ENCODE results near the gene FCSK.

The FCSK gene

GRCh38 chr16:70453892-70454221 lies 538 bp upstream of the FCSK start:
- DNase-seq (ENCODE audit: insufficient read length, low spot score) (no peak), FAIRE-seq (peak; percentile 73)
- TF ChIP-seq POLR2A (IDR thresholded peaks at IDR 0.05; ENCODE audit: low read depth, low read length) = no peak

GRCh38 chr16:70455910-70456309 lies 1.5 kb downstream of the FCSK start:
- FAIRE-seq (no peak), DNase-seq (ENCODE audit: insufficient read length, low spot score) (no peak)
- TF ChIP-seq POLR2A (IDR thresholded peaks at IDR 0.05; ENCODE audit: low read depth, low read length) = no peak

- TF ChIP-seq POLR2A (IDR thresholded peaks at IDR 0.05; ENCODE audit: low read depth, low read length) = no peak
- DNase-seq (ENCODE audit: insufficient read length, low spot score) (no peak), FAIRE-seq (no peak)
Measured at GRCh38 chr16:70457446-70458166, 3.2 kb downstream of the FCSK start.

DNA sequence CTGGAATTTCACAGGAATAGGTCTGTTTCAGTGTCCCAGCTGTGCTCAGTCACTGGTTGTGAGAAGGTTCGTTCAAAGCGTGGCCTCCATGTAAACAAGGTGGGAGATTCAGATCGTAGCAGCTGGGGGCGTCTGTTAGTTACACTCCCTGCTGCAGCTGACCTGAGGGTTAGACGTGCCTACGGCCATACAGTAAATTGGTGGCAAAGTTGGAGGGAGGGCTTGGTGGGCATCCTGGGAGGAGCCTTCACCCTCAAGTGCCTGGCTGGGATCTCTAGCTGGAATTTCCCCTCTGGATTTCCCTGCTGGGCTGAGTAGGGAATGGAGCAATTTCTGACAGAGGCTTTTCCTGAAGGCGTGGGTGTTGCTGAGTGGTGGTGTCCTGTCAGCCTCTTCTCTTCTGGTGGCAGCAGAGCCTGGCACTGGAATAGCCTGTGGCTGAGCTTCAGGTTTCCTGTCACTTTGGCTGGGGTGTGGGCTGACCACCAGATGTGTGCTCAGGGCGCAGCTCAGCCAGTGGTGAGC lies 6.4 kb downstream of the FCSK start:
- no peak for TF ChIP-seq POLR2A (IDR thresholded peaks at IDR 0.05; ENCODE audit: low read depth, low read length)
- no peak for DNase-seq (ENCODE audit: insufficient read length, low spot score)
- no peak for FAIRE-seq

DNA sequence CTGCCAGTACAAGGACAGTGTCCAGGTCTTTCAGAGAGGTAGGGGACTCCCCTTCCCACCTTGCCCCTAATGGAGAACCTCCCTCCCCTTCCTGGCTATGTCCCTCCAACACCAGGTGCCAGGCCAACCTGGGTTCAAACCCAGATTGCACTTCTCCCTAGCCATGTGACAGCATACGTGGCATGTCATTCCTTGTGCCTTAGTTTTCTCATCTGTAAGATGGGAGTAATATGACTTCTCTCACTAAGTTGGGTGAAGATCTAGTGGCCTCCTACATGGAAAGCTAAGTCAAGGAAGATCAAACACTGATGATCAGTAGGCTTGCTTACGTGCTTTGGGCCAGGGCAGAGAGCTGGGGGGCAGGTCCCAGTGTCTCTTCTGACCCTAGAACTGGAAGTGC lies 8.8 kb downstream of the FCSK start:
- FAIRE-seq = no peak
- no peak for TF ChIP-seq POLR2A (IDR thresholded peaks at IDR 0.05; ENCODE audit: low read depth, low read length)
- no peak for DNase-seq (ENCODE audit: insufficient read length, low spot score)

GRCh38 chr16:70465999-70466804 lies 11.8 kb downstream of the FCSK start:
- FAIRE-seq (no peak), DNase-seq (ENCODE audit: insufficient read length, low spot score) (no peak)
- TF ChIP-seq POLR2A (IDR thresholded peaks at IDR 0.05; ENCODE audit: low read depth, low read length) = no peak

GRCh38 chr16:70466805-70467076 lies 12.3 kb downstream of the FCSK start:
- DNase-seq (ENCODE audit: insufficient read length, low spot score) (no peak), FAIRE-seq (no peak)
- no peak for TF ChIP-seq POLR2A (IDR thresholded peaks at IDR 0.05; ENCODE audit: low read depth, low read length)

GRCh38 chr16:70467113-70467512 lies 12.7 kb downstream of the FCSK start:
- DNase-seq (ENCODE audit: insufficient read length, low spot score) (no peak), FAIRE-seq (no peak)
- TF ChIP-seq POLR2A (IDR thresholded peaks at IDR 0.05; ENCODE audit: low read depth, low read length) = no peak

- TF ChIP-seq POLR2A (IDR thresholded peaks at IDR 0.05; ENCODE audit: low read depth, low read length) = no peak
- no peak for FAIRE-seq
Measured at GRCh38 chr16:70467608-70468007, 13.2 kb downstream of the FCSK start.

GRCh38 chr16:70468776-70469525 lies 14.6 kb downstream of the FCSK start:
- TF ChIP-seq POLR2A (IDR thresholded peaks at IDR 0.05; ENCODE audit: low read depth, low read length) = no peak
- FAIRE-seq (no peak), DNase-seq (ENCODE audit: insufficient read length, low spot score) (no peak)

More at GRCh38 chr16:70467608-70468007, 13.2 kb downstream of the FCSK start:
- no peak for DNase-seq (ENCODE audit: insufficient read length, low spot score)

DNA sequence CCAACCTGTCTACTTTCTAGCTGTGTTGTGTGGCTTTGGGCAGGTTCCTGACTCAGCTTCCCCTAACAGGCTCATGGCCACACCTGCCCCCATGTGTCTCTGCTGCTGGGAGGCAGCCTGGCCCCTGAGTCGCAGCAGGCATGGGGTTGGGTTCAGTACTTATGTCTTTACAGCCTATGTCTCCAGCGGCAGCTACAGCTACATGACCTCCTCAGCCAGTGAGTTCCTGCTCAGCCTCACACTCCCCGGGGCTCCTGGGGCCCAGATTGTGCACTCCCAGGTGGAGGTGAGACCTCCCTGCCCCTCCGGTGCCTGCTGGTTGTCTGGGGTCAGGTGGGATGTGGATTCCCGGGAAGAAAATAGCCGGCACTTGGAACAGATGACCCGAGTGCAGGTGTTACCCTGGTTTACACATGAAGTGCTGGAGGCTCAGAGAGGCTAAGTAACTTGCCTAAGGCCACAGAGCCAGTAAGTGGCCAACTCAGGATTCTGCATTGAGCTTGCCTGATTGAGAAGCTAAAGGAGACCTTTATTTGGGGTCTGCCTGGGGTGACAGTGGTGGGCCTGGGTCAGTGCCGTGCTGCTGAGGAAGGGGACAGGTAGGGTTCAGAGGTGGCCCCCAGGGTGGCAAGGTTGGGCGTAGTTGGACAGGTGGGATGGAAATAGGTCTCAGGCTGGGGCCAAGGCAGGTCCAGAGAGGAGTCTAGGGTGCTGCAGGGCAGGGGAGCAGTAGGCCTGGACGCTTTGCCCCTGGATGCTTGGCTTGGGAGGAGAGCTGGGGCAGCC lies 15.9 kb downstream of the FCSK start:
- FAIRE-seq = no peak
- no peak for TF ChIP-seq POLR2A (IDR thresholded peaks at IDR 0.05; ENCODE audit: low read depth, low read length)
- DNase-seq (ENCODE audit: insufficient read length, low spot score) = no peak

DNA sequence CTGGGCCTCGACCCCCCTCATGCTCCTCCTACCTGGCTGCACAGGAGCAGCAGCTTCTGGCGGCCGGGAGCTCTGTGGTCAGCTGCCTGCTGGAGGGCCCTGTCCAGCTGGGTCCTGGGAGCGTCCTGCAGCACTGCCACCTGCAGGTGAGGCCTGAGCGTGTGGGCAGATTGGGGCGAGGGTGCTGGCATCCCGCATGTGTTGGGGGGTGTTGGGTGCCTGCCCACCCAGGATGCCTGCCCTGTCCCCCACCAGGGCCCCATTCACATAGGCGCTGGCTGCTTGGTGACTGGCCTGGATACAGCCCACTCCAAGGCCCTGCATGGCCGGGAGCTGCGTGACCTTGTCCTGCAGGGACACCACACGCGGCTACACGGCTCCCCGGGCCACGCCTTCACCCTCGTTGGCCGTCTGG lies 16.5 kb downstream of the FCSK start:
- no peak for FAIRE-seq
- peak; percentile 44 for DNase-seq (ENCODE audit: insufficient read length, low spot score)
- TF ChIP-seq POLR2A (IDR thresholded peaks at IDR 0.05; ENCODE audit: low read depth, low read length) = no peak

GRCh38 chr16:70472786-70473433 lies 18.5 kb downstream of the FCSK start:
- FAIRE-seq = no peak
- TF ChIP-seq POLR2A (IDR thresholded peaks at IDR 0.05; ENCODE audit: low read depth, low read length) = no peak
- no peak for DNase-seq (ENCODE audit: insufficient read length, low spot score)

Measured in H54 (cell line).